ENCODE data around the gene FSTL5.

DNA sequence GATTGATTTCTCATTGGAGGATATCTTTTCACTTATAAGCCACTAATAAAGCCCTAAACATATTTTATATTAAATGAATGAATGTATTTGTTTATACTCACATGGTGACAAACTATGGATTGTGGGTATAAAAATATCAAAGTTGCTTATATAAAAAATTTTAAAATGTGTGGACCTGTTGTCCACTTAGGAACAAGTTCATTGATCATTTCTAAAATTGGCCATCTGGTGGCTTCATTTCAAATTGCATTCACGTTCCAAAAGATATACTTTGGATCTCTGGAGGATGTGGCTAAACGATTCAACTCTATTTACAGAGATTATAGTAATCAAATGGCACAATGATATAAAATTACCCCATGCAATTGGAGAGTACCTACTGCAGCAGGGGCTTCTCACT lies 32.5 kb downstream of the FSTL5 start:
- TF ChIP-seq EZH2 (IDR thresholded peaks at IDR 0.05) (no peak), POLR2AphosphoS5 (IDR thresholded peaks at IDR 0.05; ENCODE audit: borderline replicate concordance, low read depth, low read length) (no peak), FOXP2 (optimal IDR thresholded peaks at IDR 0.05; ENCODE audit: control extremely low read depth, extremely low read length, insufficient read depth) (no peak)
